ENCODE results near the gene TMEM242.

- TF ChIP-seq, protein P1, sequence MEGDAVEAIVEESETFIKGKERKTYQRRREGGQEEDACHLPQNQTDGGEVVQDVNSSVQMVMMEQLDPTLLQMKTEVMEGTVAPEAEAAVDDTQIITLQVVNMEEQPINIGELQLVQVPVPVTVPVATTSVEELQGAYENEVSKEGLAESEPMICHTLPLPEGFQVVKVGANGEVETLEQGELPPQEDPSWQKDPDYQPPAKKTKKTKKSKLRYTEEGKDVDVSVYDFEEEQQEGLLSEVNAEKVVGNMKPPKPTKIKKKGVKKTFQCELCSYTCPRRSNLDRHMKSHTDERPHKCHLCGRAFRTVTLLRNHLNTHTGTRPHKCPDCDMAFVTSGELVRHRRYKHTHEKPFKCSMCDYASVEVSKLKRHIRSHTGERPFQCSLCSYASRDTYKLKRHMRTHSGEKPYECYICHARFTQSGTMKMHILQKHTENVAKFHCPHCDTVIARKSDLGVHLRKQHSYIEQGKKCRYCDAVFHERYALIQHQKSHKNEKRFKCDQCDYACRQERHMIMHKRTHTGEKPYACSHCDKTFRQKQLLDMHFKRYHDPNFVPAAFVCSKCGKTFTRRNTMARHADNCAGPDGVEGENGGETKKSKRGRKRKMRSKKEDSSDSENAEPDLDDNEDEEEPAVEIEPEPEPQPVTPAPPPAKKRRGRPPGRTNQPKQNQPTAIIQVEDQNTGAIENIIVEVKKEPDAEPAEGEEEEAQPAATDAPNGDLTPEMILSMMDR (IDR thresholded peaks at IDR 0.05) = no peak
- TF ChIP-seq SMC3 (IDR thresholded peaks at IDR 0.05) = no peak
- no peak for TF ChIP-seq POLR2A (IDR thresholded peaks at IDR 0.05; ENCODE audit: low read length)
- TF ChIP-seq PHF8 (IDR thresholded peaks at IDR 0.05; ENCODE audit: borderline replicate concordance, low read depth) = no peak
- TF ChIP-seq RFX5 (IDR thresholded peaks at IDR 0.05) = no peak
- TF ChIP-seq MAFK (IDR thresholded peaks at IDR 0.05; ENCODE audit: partially characterized antibody) = no peak
- TF ChIP-seq JUNB (IDR thresholded peaks at IDR 0.05) = no peak
Measured at GRCh38 chr6:157276134-157276532, 47.2 kb downstream of the TMEM242 start.

All from A549 (cell line).